Astrocyte (in vitro differentiated cells and primary cell): ENCODE data around the gene KIAA1217. TPM values are rescaled to one million over a fixed set of nuclear protein-coding genes. Genes with fewer than 3 reads are reported as not detected.

ENCODE experiments used
- DNase-seq: peaks from one replicate; pipeline ENCODE4 v3.0.0-alpha.2; 2010; ENCODE audit warnings: low read depth
- FAIRE-seq: peaks from 2 replicates; lab custom pipeline; 2011; peaks lifted over from hg19 to GRCh38; lab: Jason Lieb, UNC
- H2AFZ ChIP-seq: 2 replicates; pipeline ENCODE4 v1.6.0; 2012; ENCODE audit warnings: low read depth, low read length, inconsistent platforms
- H3K27ac ChIP-seq: 2 replicates; pipeline ENCODE4 v1.5.1; 2011; ENCODE audit warnings: low read depth, low read length, inconsistent platforms
- H3K27me3 ChIP-seq: 2 replicates; pipeline ENCODE4 v1.6.0; 2011; ENCODE audit warnings: low read length, inconsistent platforms; ENCODE audit not compliant: insufficient read depth
- H3K36me3 ChIP-seq: 2 replicates; pipeline ENCODE4 v1.5.1; 2011; ENCODE audit warnings: low read length, inconsistent platforms; ENCODE audit not compliant: insufficient read depth
- H3K4me1 ChIP-seq: 2 replicates; pipeline ENCODE4 v1.5.1; 2011; ENCODE audit warnings: low read length, inconsistent platforms; ENCODE audit not compliant: insufficient read depth
- H3K4me2 ChIP-seq: 2 replicates; pipeline ENCODE4 v1.6.0; 2012; ENCODE audit warnings: low read length, inconsistent platforms
- H3K4me3 ChIP-seq: 2 replicates; pipeline ENCODE4 v1.5.1; 2011; ENCODE audit warnings: low read depth, mild to moderate bottlenecking, low read length, inconsistent platforms; ENCODE audit not compliant: insufficient read depth
- H3K79me2 ChIP-seq: 2 replicates; pipeline ENCODE4 v1.6.0; 2012; ENCODE audit warnings: mild to moderate bottlenecking, low read length, inconsistent platforms; ENCODE audit not compliant: insufficient read depth
- H3K9ac ChIP-seq: 2 replicates; pipeline ENCODE4 v1.6.0; 2012; ENCODE audit warnings: mild to moderate bottlenecking, low read length, inconsistent platforms
- H3K9me3 ChIP-seq: 2 replicates; pipeline ENCODE4 v1.5.1; 2012; ENCODE audit warnings: low read depth, mild to moderate bottlenecking, low read length, inconsistent platforms; ENCODE audit not compliant: insufficient read depth
- H4K20me1 ChIP-seq: 2 replicates; pipeline ENCODE4 v1.6.0; 2012; ENCODE audit warnings: low read length, inconsistent platforms; ENCODE audit not compliant: insufficient read depth
- H3K27ac Mint-ChIP-seq: one replicate; pipeline ENCODE4 v1.8.0; 2021; ENCODE audit warnings: mild to moderate bottlenecking, mixed read lengths; ENCODE audit not compliant: unreplicated experiment
- H3K27me3 Mint-ChIP-seq: one replicate; pipeline ENCODE4 v1.8.0; 2021; ENCODE audit warnings: low read depth, mixed read lengths; ENCODE audit not compliant: unreplicated experiment
- H3K36me3 Mint-ChIP-seq: one replicate; pipeline ENCODE4 v1.8.0; 2021; ENCODE audit warnings: low read depth, mixed read lengths; ENCODE audit not compliant: unreplicated experiment
- H3K4me1 Mint-ChIP-seq: one replicate; pipeline ENCODE4 v1.8.0; 2021; ENCODE audit warnings: low read depth, mixed read lengths; ENCODE audit not compliant: unreplicated experiment
- H3K4me3 Mint-ChIP-seq: one replicate; pipeline ENCODE4 v1.8.0; 2021; ENCODE audit warnings: mild to moderate bottlenecking, moderate library complexity, mixed read lengths; ENCODE audit not compliant: unreplicated experiment
- H3K9me3 Mint-ChIP-seq: one replicate; pipeline ENCODE4 v1.8.0; 2021; ENCODE audit warnings: mild to moderate bottlenecking, mixed read lengths; ENCODE audit not compliant: unreplicated experiment
- EZH2 ChIP-seq: IDR thresholded peaks from 2 replicates; pipeline ENCODE4 v1.6.1; 2012; ENCODE audit warnings: mild to moderate bottlenecking, low read length, inconsistent platforms; ENCODE audit not compliant: insufficient read depth
- total RNA-seq: library from RNA; stranded (reverse); gene quantifications from 2 replicates; pipeline ENCODE4 v1.2.1, GENCODE V29; 2021
- TF ChIP-seq, protein P1 (sequence below): IDR thresholded peaks from 2 replicates; pipeline ENCODE4 v1.5.1; 2011; ENCODE audit warnings: low read depth, mild to moderate bottlenecking, inconsistent platforms, low read length, moderate library complexity; ENCODE audit not compliant: insufficient read depth

The KIAA1217 gene
- total RNA-seq, 1 donor from 2014 or later, result 31.8 TPM

DNA sequence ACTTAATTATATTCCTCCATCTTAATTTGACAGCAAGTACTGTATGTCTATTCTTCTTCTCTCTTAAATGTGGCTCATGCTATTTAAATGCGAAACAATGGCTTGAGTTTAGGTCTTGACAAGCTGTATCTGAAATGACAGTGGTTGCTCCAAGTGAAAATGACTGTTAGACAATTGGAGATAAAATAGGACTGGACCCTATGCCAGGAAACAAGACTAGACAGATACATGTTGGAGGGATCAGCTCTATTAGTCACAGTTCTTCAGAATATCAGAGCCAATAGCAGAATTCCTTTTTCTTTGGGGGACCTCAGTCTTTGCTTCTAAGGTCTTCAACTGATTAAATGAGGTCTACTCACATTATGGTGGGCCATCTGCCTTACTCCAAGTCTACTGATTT lies 25.8 kb downstream of the KIAA1217 start:
- TF ChIP-seq EZH2, result no peak
- TF ChIP-seq, protein P1, sequence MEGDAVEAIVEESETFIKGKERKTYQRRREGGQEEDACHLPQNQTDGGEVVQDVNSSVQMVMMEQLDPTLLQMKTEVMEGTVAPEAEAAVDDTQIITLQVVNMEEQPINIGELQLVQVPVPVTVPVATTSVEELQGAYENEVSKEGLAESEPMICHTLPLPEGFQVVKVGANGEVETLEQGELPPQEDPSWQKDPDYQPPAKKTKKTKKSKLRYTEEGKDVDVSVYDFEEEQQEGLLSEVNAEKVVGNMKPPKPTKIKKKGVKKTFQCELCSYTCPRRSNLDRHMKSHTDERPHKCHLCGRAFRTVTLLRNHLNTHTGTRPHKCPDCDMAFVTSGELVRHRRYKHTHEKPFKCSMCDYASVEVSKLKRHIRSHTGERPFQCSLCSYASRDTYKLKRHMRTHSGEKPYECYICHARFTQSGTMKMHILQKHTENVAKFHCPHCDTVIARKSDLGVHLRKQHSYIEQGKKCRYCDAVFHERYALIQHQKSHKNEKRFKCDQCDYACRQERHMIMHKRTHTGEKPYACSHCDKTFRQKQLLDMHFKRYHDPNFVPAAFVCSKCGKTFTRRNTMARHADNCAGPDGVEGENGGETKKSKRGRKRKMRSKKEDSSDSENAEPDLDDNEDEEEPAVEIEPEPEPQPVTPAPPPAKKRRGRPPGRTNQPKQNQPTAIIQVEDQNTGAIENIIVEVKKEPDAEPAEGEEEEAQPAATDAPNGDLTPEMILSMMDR, result no peak
- no peak overlapping the region for H3K27ac ChIP-seq
- no peak overlapping the region for H3K9ac ChIP-seq
- Mint-ChIP-seq H3K4me1 (peaks cover 4% of the 10 kb centered on the region), H3K4me3 (no peak overlapping the region), H3K27me3 (no peaks in the 10 kb centered on the region), H3K9me3 (no peaks in the 10 kb centered on the region), H3K27ac (no peak overlapping the region), H3K36me3 (no peaks in the 10 kb centered on the region)
- DNase-seq (no peak), FAIRE-seq (no peak)
- no peak overlapping the region for H2AFZ ChIP-seq
- no peaks in the 10 kb centered on the region for H3K4me1 ChIP-seq
- H3K4me2 ChIP-seq, result no peak overlapping the region
- peaks cover 12% of the 10 kb centered on the region for H4K20me1 ChIP-seq
- H3K27me3 ChIP-seq, result no peaks in the 10 kb centered on the region
- no peaks in the 10 kb centered on the region for H3K79me2 ChIP-seq
- no peaks in the 10 kb centered on the region for H3K36me3 ChIP-seq
- H3K4me3 ChIP-seq, result no peak overlapping the region
- H3K9me3 ChIP-seq, result no peaks in the 10 kb centered on the region

DNA sequence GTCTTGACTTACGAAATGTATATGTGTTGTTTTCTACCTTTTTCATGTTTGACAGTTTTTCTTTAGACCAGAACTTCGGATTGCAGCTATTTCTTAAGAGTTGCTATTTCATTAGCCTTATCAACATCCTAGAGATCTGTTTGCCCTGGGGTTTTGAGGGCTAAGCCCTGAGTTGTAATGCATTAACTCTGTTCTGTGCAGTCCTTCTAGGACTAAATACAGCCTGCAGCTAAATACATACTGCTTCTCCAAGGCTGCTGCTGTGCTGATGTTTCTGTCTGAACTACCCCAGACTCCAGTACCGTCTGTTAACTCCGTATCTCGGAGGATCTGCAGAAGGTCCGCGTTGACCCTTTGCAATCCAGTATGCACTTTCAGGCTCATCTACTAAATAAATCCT lies 26.5 kb downstream of the KIAA1217 start:
- H3K9me3 ChIP-seq, result no peaks in the 10 kb centered on the region
- Mint-ChIP-seq H3K4me1 (peaks cover 8% of the 10 kb centered on the region), H3K9me3 (no peaks in the 10 kb centered on the region), H3K27me3 (no peaks in the 10 kb centered on the region), H3K27ac (no peak overlapping the region), H3K36me3 (no peaks in the 10 kb centered on the region), H3K4me3 (no peak overlapping the region)
- no peaks in the 10 kb centered on the region for H3K27me3 ChIP-seq
- H3K27ac ChIP-seq, result no peak overlapping the region
- FAIRE-seq (peak; percentile 43), DNase-seq (no peak)
- H3K36me3 ChIP-seq, result no peaks in the 10 kb centered on the region
- H3K9ac ChIP-seq, result no peak overlapping the region
- no peak overlapping the region for H3K4me2 ChIP-seq
- no peaks in the 10 kb centered on the region for H3K4me1 ChIP-seq
- peaks cover 12% of the 10 kb centered on the region for H4K20me1 ChIP-seq
- no peak overlapping the region for H2AFZ ChIP-seq
- TF ChIP-seq, protein P1, result no peak
- TF ChIP-seq EZH2, result no peak
- no peak overlapping the region for H3K4me3 ChIP-seq
- no peaks in the 10 kb centered on the region for H3K79me2 ChIP-seq

DNA sequence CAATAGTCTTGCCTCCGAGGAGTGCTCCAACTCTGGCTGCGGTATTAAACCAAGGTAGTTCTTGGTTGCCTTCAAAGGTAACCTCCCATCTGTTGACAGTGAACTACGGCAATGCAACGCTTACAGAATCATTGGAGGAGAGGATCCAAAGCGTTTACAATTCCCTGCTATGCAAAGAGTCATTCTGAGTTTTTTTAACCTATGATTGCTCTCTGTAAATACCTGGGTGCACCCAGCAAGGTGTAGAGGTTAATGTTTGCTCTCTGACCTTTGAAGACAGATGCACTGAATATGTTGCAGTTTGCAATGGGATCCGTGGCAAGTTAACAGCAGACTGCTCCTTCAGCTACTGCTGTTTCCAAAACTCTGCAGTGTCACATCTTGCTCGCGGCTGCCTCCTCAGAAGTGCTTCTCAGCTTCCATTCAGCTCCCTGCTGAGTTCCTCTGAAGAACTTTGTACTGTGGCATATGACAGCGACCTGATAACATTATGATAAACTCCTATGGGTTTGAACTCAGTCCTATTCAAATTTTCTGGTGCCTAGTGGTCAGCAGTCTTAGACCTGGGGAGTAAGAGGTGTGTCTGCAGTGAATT lies 29.0 kb downstream of the KIAA1217 start:
- DNase-seq (no peak), FAIRE-seq (no peak)
- H3K4me2 ChIP-seq, result no peak overlapping the region
- TF ChIP-seq, protein P1, result no peak
- no peak for TF ChIP-seq EZH2
- Mint-ChIP-seq H3K4me1 (peaks cover 17% of the 10 kb centered on the region), H3K9me3 (no peaks in the 10 kb centered on the region), H3K27me3 (no peaks in the 10 kb centered on the region), H3K36me3 (no peaks in the 10 kb centered on the region), H3K27ac (no peak overlapping the region), H3K4me3 (no peak overlapping the region)
- no peak overlapping the region for H3K4me3 ChIP-seq
- no peaks in the 10 kb centered on the region for H3K27me3 ChIP-seq
- H3K9ac ChIP-seq, result no peak overlapping the region
- no peak overlapping the region for H3K27ac ChIP-seq
- no peaks in the 10 kb centered on the region for H3K79me2 ChIP-seq
- H3K4me1 ChIP-seq, result no peaks in the 10 kb centered on the region
- no peaks in the 10 kb centered on the region for H3K9me3 ChIP-seq
- H3K36me3 ChIP-seq, result no peaks in the 10 kb centered on the region
- peaks cover 12% of the 10 kb centered on the region for H4K20me1 ChIP-seq
- no peak overlapping the region for H2AFZ ChIP-seq
